GM10847 (cell line): Measurements from ENCODE around the gene DCAF4.

Experiments used
- POLR2A ChIP-seq: IDR thresholded peaks from 2 replicates; pipeline ENCODE4 v1.6.1; 2011; ENCODE audit not compliant: insufficient read length; ENCODE audit errors: extremely low read depth

DCAF4 gene

GRCh38 chr14:72892103-72892878 lies 34.0 kb upstream of the DCAF4 start:
- TF ChIP-seq POLR2A, result no peak

- no peak for TF ChIP-seq POLR2A
Observed at GRCh38 chr14:72892879-72893635, 33.2 kb upstream of the DCAF4 start.

- TF ChIP-seq POLR2A, result no peak
Observed at GRCh38 chr14:72893636-72894322, 32.5 kb upstream of the DCAF4 start, which contains the start of gene DPF3. DPF3 (minus strand) TSS chr14:72894101; CDS start chr14:72894088, 13 bp downstream.

DNA sequence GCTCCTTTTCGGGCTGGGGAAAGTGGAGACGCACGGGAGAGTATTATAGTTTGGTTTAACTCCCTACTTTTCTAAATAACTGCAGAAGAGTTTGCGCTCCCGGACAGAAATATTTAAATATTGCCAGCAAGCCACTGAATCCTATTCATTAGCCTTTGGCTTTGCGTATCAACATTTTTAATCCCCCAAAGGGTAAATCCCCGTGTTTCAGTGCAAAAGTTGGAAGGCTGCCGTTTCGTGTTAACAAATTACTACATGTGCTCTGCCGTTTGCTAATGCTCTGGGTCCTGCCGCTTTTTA lies 32.0 kb upstream of the DCAF4 start:
- TF ChIP-seq POLR2A, result no peak

- no peak for TF ChIP-seq POLR2A
Observed at GRCh38 chr14:72894623-72895378, 31.5 kb upstream of the DCAF4 start.

GRCh38 chr14:72898448-72898847 lies 27.8 kb upstream of the DCAF4 start:
- no peak for TF ChIP-seq POLR2A

GRCh38 chr14:72901361-72901760 lies 24.9 kb upstream of the DCAF4 start:
- no peak for TF ChIP-seq POLR2A

- TF ChIP-seq POLR2A, result no peak
Observed at GRCh38 chr14:72902801-72903530, 23.3 kb upstream of the DCAF4 start.

GRCh38 chr14:72903716-72904115 lies 22.5 kb upstream of the DCAF4 start:
- TF ChIP-seq POLR2A, result no peak

- TF ChIP-seq POLR2A, result no peak
Observed at GRCh38 chr14:72904218-72904617, 22.0 kb upstream of the DCAF4 start.

DNA sequence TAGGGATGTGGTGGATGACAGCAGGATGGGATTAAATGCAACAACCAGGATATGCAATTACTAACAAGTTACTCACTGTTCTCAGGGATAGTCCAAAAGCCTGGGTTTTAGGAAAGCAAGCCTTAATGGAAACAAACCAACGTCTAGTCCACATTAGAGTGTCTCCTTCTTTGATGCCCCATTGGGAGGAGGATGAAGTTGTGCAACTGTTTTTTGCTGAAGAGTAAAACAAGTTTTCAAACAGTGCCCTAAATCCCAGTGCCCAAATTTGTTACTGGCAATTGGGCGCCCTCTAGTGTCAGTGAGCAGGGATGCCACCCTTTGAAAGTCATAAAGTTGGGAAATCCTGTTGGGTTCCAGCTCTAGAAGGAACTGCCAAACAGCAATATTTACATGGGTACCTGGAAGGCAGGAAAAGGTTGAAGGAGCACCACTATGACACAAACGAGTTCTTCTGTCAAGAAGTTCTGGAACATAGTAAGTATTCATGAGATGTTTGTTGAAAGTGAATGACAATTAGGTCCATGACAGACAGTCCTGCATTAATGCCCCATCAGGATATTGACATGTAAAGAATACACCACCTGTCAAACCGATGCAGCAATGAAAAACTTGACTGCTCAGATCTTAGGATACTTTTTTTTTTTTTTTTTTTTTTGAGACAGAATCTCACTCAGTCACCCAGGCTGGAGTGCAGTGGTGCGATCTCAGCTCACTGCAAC lies 21.3 kb upstream of the DCAF4 start:
- no peak for TF ChIP-seq POLR2A

GRCh38 chr14:72906316-72906715 lies 19.9 kb upstream of the DCAF4 start:
- TF ChIP-seq POLR2A, result no peak

- TF ChIP-seq POLR2A, result no peak
Observed at GRCh38 chr14:72906879-72907278, 19.4 kb upstream of the DCAF4 start.

DNA sequence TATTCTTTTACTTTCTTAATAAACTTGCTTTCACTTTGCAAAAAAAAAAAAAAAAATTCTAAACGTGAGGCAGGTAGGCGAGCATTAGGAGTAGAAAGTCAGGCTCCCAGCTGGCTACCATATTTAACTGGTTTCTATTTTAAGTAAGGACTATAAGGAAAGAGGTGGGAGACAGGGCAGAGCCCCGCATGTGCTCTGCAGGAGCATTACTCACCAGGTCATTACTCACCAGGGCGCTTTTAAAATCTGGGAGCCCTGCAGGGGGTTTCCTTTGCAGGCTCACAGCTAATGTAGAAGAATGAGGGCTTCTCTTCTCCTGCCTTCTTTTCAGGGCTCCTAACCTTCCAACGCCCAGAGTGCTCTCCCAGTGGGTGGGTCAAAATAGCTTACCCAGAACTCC lies 18.4 kb upstream of the DCAF4 start:
- no peak for TF ChIP-seq POLR2A

- no peak for TF ChIP-seq POLR2A
Observed at GRCh38 chr14:72909163-72909562, 17.1 kb upstream of the DCAF4 start.

DNA sequence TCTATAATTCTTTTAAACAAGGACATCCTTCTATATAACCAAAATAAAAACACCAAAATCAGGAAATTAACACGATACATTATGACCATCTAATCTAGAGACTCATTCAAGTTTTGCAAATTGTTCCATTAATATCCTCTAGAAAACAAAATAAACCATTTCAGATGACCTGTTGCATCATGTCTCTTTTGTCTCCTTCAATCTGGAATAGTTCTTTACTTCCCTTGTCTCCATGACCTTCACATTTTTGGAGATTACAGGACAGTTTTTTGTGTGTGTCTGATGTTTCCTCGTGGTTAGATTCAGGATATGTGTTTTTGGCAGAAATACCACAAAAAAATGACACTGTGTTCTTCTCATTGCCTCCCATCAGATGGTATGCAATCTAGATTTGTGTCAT lies 12.5 kb upstream of the DCAF4 start:
- no peak for TF ChIP-seq POLR2A
